K562 (cell line): ENCODE results near the gene PKDCC. TPM values are rescaled to one million over a fixed set of nuclear protein-coding genes. Genes with fewer than 3 reads are reported as not detected.

Experiments
- ATAC-seq: fragments of 200-7000 bp; cut with Tn5 transposase; 3 replicates; pipeline ENCODE4 v1.9.1; 2020; ENCODE audit warnings: moderate library complexity
- BruUV-seq: library from RNA; stranded (reverse); fragments of 400-500 nt; replicated peaks from 2 replicates; lab custom pipeline; 2021; lab: Mats Ljungman, UMichigan
- CTCF ChIA-PET: fragments of 300-600 bp; formaldehyde crosslinking; extraction: SDS; loops from one replicate; lab custom pipeline; 2021; ENCODE audit warnings: low intra/inter-chr PET ratio; lab: Yijun Ruan, JAX
- POLR2A ChIA-PET: fragments of 300-600, 350-650 bp; sonication (Branson Sonifier 250); formaldehyde crosslinking; extraction: SDS; loops from one replicate; lab custom pipeline; 2021; ENCODE audit warnings: antibody characterized with exemption, inconsistent platforms; lab: Yijun Ruan, JAX
- DNase-seq, 4 experiments: peaks; one replicate each; pipeline versions ENCODE4 v3.0.0 to v3.0.0-alpha.2; 2011 to 2018; ENCODE audit warnings: low spot score in 3 of 4, mixed read lengths in 3 of 4; ENCODE audit errors: extremely low read depth in 1 of 4
- FAIRE-seq: peaks from 2 replicates; lab custom pipeline; 2011; peaks lifted over from hg19 to GRCh38; lab: Jason Lieb, UNC
- H2AFZ ChIP-seq: 2 replicates; pipeline ENCODE4 v1.6.0; 2011; ENCODE audit warnings: low read depth, low read length, control low read depth, inconsistent platforms
- H3K27ac ChIP-seq: fragments of 200-600 bp; 3 replicates; pipeline ENCODE4 v1.8.0; 2011; ENCODE audit warnings: low read depth, mild to moderate bottlenecking, control low read depth, inconsistent platforms, low read length, moderate library complexity, mixed read lengths; ENCODE audit errors: extremely low read depth
- H3K27me3 ChIP-seq, 2 experiments: fragments of 300-600 bp in 1 of 2; 2 replicates in 1 of 2; 3 replicates in 1 of 2; pipeline versions ENCODE4 v1.6.0 to v1.8.0; 2011; ENCODE audit warnings: inconsistent platforms in 2 of 2, low read length in 2 of 2, mild to moderate bottlenecking in 1 of 2, mixed read lengths in 1 of 2, moderate library complexity in 1 of 2; ENCODE audit not compliant: control insufficient read depth in 2 of 2, insufficient read depth in 2 of 2
- H3K36me3 ChIP-seq: fragments of 300-600 bp; 3 replicates; pipeline ENCODE4 v1.8.0; 2011; ENCODE audit warnings: mild to moderate bottlenecking, low read length, inconsistent platforms; ENCODE audit not compliant: control insufficient read depth, insufficient read depth
- H3K4me1 ChIP-seq, 2 experiments: fragments of 200-600 bp in 1 of 2; replicated peaks in 1 of 2; 2 replicates in 1 of 2; 3 replicates in 1 of 2; pipeline versions ENCODE4 v1.5.1 to v1.8.0; 2011; ENCODE audit warnings: inconsistent platforms in 2 of 2, low read length in 2 of 2, mild to moderate bottlenecking in 1 of 2, mixed read lengths in 1 of 2, moderate library complexity in 1 of 2; ENCODE audit not compliant: control insufficient read depth in 2 of 2, insufficient read depth in 2 of 2
- H3K4me2 ChIP-seq: 2 replicates; pipeline ENCODE4 v1.6.1; 2011; ENCODE audit warnings: low read length, control low read depth, inconsistent platforms, mixed read lengths; ENCODE audit not compliant: insufficient read depth
- H3K4me3 ChIP-seq: fragments of 200-600 bp; sonication (generic), shearing (Covaris generic); 2 replicates; pipeline ENCODE4 v1.5.1; 2016; ENCODE audit warnings: control low read depth, inconsistent platforms
- H3K79me2 ChIP-seq: fragments of 200-600 bp; 3 replicates; pipeline ENCODE4 v1.8.0; 2011; ENCODE audit warnings: low read length, inconsistent platforms; ENCODE audit not compliant: control insufficient read depth, insufficient read depth
- H3K9ac ChIP-seq, 2 experiments: 2 replicates each; pipeline versions ENCODE4 v1.6.0 to v1.6.1; 2011; ENCODE audit warnings: low read depth in 2 of 2, low read length in 2 of 2, control low read depth in 1 of 2, inconsistent platforms in 1 of 2, mild to moderate bottlenecking in 1 of 2, mixed read lengths in 1 of 2; ENCODE audit not compliant: insufficient read depth in 1 of 2
- H3K9me1 ChIP-seq: one replicate; pipeline ENCODE4 v1.6.0; 2011; ENCODE audit warnings: inconsistent platforms, mild to moderate bottlenecking, low read length, moderate library complexity; ENCODE audit not compliant: control insufficient read depth, insufficient read depth
- H3K9me3 ChIP-seq: replicated peaks from 2 replicates; pipeline ENCODE4 v1.5.1; 2011; ENCODE audit warnings: low read depth, low read length, inconsistent platforms; ENCODE audit not compliant: control insufficient read depth, insufficient read depth
- H4K20me1 ChIP-seq: replicated peaks from 2 replicates; pipeline ENCODE4 v1.6.1; 2011; ENCODE audit warnings: low read length, inconsistent platforms, mixed read lengths; ENCODE audit not compliant: control insufficient read depth, insufficient read depth
- ARID2 ChIP-seq: fragments of 450-650 bp; IDR thresholded peaks from 2 replicates; pipeline ENCODE4 v1.6.1; 2017; ENCODE audit warnings: antibody characterized with exemption, mild to moderate bottlenecking
- ELK3 ChIP-seq: fragments of 450-650 bp; formaldehyde crosslinking; IDR thresholded peaks from 2 replicates; pipeline ENCODE4 v1.4.0; 2020; ENCODE audit warnings: mild to moderate bottlenecking
- GABPB1 ChIP-seq: sonication (generic); formaldehyde crosslinking; IDR thresholded peaks from 2 replicates; pipeline ENCODE4 v1.8.0; 2022; ENCODE audit warnings: mild to moderate bottlenecking, missing genetic modification reagents
- JUN ChIP-seq, 2 experiments: sonication (generic) in 1 of 2; formaldehyde crosslinking in 1 of 2; IDR thresholded peaks; 2 replicates each; pipeline versions ENCODE4 v1.6.1 to v1.8.0; 2012 to 2022; ENCODE audit warnings: borderline replicate concordance in 2 of 2, mild to moderate bottlenecking in 2 of 2, improper control_type of control experiment in 1 of 2, low read depth in 1 of 2, low read length in 1 of 2, missing genetic modification reagents in 1 of 2
- MXI1 ChIP-seq: IDR thresholded peaks from 2 replicates; pipeline ENCODE4 v1.6.1; 2011; ENCODE audit warnings: low read depth, mild to moderate bottlenecking, improper control_type of control experiment, low read length
- NR2C1 ChIP-seq, 2 experiments: fragments of 450-650 bp; IDR thresholded peaks; 2 replicates each; pipeline ENCODE4 v1.6.1; 2017; ENCODE audit warnings: mild to moderate bottlenecking in 2 of 2, antibody characterized with exemption in 1 of 2, inconsistent platforms in 1 of 2, missing compliant biosample characterization in 1 of 2, missing genetic modification characterization in 1 of 2
- ZKSCAN1 ChIP-seq: fragments of 150-350 bp; IDR thresholded peaks from 2 replicates; pipeline ENCODE4 v1.6.1; 2016; ENCODE audit warnings: low read depth, low read length
- ZNF197 ChIP-seq: fragments of 200-800 bp; sonication (Bioruptor generic); IDR thresholded peaks from 2 replicates; pipeline ENCODE4 v1.6.1; 2016; ENCODE audit warnings: low read depth, missing genetic modification characterization, missing compliant biosample characterization
- ZNF212 ChIP-seq: fragments of 450-650 bp; formaldehyde crosslinking; IDR thresholded peaks from 2 replicates; pipeline ENCODE4 v1.4.0; 2020; ENCODE audit warnings: mild to moderate bottlenecking
- ZNF518B ChIP-seq: fragments of 250-450 bp; sonication (Bioruptor Pico); IDR thresholded peaks from 2 replicates; pipeline ENCODE4 v1.5.0; 2021; ENCODE audit warnings: mild to moderate bottlenecking, moderate library complexity
- ZNF695 ChIP-seq: fragments of 450-650 bp; formaldehyde crosslinking; IDR thresholded peaks from 2 replicates; pipeline ENCODE4 v1.4.0; 2020; ENCODE audit warnings: mild to moderate bottlenecking, moderate library complexity
- WGBS: fragments of 100-300 bp; shearing (Covaris generic); methylation state at CpG from one replicate; pipeline ENCODE4 v1.1.6; 2016; ENCODE audit warnings: low coverage, mixed read lengths; ENCODE audit not compliant: insufficient coverage; ENCODE audit errors: missing lambda C conversion rate; 5-methylcytosine and 5-hydroxymethylcytosine counted together
- in situ Hi-C: fragments of 300-500 bp; cut with MboI; formaldehyde crosslinking; loops from 4 replicates; pipeline ENCODE4 v1.15.0; 2018; ENCODE audit warnings: inconsistent platforms, mixed read lengths
- intact Hi-C: fragments of 100-400 bp; cut with micrococcal nuclease; formaldehyde crosslinking; loops from 2 replicates; pipeline ENCODE4 v1.14.2; 2022
- polyA plus RNA-seq, 8 experiments: library from polyadenylated mRNA; depleted of rRNA in 4 of 8; stranded (reverse) in 5 of 8; unstranded in 3 of 8; fragments of >200 nt; fragmentation: Nextera tagmentation in 2 of 8; fragmentation: Illumina TruSeq in 1 of 8; extraction: Ambion mirVana in 2 of 8; extraction: Trizol in 1 of 8; gene quantifications; 2 replicates each; pipeline versions ENCODE4 v1.2.1 to v1.2.3, GENCODE V29; 2011 to 2014; ENCODE audit warnings: inconsistent platforms in 1 of 8, missing spikeins in 1 of 8
- total RNA-seq, 7 experiments: library from RNA; depleted of rRNA in 6 of 7; stranded (reverse); fragments of >200 nt in 6 of 7; fragmentation: Illumina TruSeq in 2 of 7; extraction: Trizol in 2 of 7; gene quantifications; 2 replicates each; pipeline versions ENCODE4 v1.2.1 to v1.2.3, GENCODE V29; 2011 to 2021; ENCODE audit warnings: low replicate concordance in 1 of 7

Gene PKDCC
- total and polyA plus RNA-seq, 9 of the 15 experiments (the other 6 are each of a cell fraction or from before 2014, with no cell fraction given), result 0.62 to 14.8 (median 1.3) TPM; not detected in 2

GRCh38 chr2:42061839-42062238 lies 14.0 kb downstream of the PKDCC start:
- H3K79me2 ChIP-seq, result no peaks in the 10 kb centered on the region
- in situ Hi-C loops, result no loop called here

More at GRCh38 chr2:42061839-42062238, 14.0 kb downstream of the PKDCC start:
- intact Hi-C loops, result no loop called here
- H3K4me1 ChIP-seq, result no peaks in the 10 kb centered on the region; a peak in 1 of 5 replicates
- H3K9me3 ChIP-seq, result no peaks in the 10 kb centered on the region
- no TSS peak for BruUV-seq
- no peak overlapping the region for H3K4me2 ChIP-seq
- DNase-seq, result no peak
- TF ChIP-seq ZNF695 (CRISPR knock-in tag), result no peak
- TF ChIP-seq GABPB1 (CRISPR knock-in tag), result no peak
- no peak for TF ChIP-seq ZNF212
- TF ChIP-seq NR2C1 (IDR thresholded peaks at IDR 0.05), result no peak
- TF ChIP-seq NR2C1 (tag; IDR thresholded peaks at IDR 0.05), result no peak
- no peak for TF ChIP-seq ZNF518B (CRISPR knock-in tag)
- TF ChIP-seq ZKSCAN1, result no peak
- TF ChIP-seq MXI1, result no peak
- TF ChIP-seq ELK3 (CRISPR knock-in tag), result no peak
- TF ChIP-seq JUN (IDR thresholded peaks at IDR 0.05; ENCODE audit: borderline replicate concordance, low read depth, low read length), result no peak
- no peak for TF ChIP-seq JUN (CRISPR knock-in tag; IDR thresholded peaks at IDR 0.05; ENCODE audit: borderline replicate concordance)
- TF ChIP-seq ARID2, result no peak
- TF ChIP-seq ZNF197 (CRISPR knock-in tag), result no peak
- H2AFZ ChIP-seq, result no peak overlapping the region
- WGBS, result 0% methylated on average over 1 of the region's 1 CpG
- no peak overlapping the region for H3K9ac ChIP-seq
- no peak overlapping the region for H3K27ac ChIP-seq
- no peak for ATAC-seq
- CTCF ChIA-PET, result no interaction called here
- no peak overlapping the region for H3K4me3 ChIP-seq
- H3K27me3 ChIP-seq, result peaks cover 8 to 42% of the 10 kb centered on the region in 2 experiments
- peaks cover 2% of the 10 kb centered on the region for H3K9me1 ChIP-seq
- peaks cover 6% of the 10 kb centered on the region; the same call in 1 of the 2 replicates for H4K20me1 ChIP-seq
- POLR2A ChIA-PET, result no interaction called here
- no peak for FAIRE-seq
- no peaks in the 10 kb centered on the region for H3K36me3 ChIP-seq
